Spleen (tissue), 7 donors: Measurements from ENCODE around the gene STAT1.

Experiments used
- POLR2AphosphoS5 ChIP-seq, 3 donors: sonication (generic); formaldehyde crosslinking; IDR thresholded peaks; one replicate each; pipeline ENCODE4 v1.5.1; 2017; ENCODE audit warnings: antibody characterized with exemption in 3 of 3
- TF ChIP-seq, protein P1 (sequence below), 11 experiments: fragments of 200-600 bp in 7 of 11; fragments of 450-650 bp in 4 of 11; sonication (generic) in 4 of 11; IDR thresholded peaks in 8 of 11; conservative IDR thresholded peaks in 3 of 11; 1 replicate in 7 of 11; 2 replicates in 4 of 11; pipeline versions ENCODE4 v1.4.0 to v1.8.0; 2016 to 2021; ENCODE audit warnings: antibody characterized with exemption in 11 of 11, inconsistent platforms in 4 of 11, mild to moderate bottlenecking in 1 of 11
- donor health status: DM: no; HTN: no; CAD: no; lungs with moderate emphysema.
- donor health status: DM: no; HTN: no; CAD: no.
- donor health status: DM: no; HTN: no; CAD: no.

DNA sequence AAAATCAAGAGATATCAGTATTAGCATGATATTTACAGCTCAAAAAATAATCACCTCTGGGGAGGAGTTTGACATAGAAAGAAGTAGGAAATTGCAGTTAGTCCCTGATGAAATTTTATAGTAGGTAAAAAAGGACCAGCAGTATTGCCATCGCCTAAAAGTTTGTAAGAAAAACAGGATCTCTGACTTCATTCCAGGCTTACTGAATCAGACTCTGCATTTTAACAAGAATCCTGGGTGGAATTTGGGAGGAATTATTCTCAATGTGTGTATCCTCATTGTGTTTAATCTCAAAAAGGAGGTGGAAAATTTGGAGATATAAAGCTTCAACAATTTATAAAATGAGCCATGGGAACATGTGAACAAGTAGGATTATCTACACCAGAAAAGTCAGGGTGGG, 31.2 kb upstream of the STAT1 start:
- TF ChIP-seq, protein P1, sequence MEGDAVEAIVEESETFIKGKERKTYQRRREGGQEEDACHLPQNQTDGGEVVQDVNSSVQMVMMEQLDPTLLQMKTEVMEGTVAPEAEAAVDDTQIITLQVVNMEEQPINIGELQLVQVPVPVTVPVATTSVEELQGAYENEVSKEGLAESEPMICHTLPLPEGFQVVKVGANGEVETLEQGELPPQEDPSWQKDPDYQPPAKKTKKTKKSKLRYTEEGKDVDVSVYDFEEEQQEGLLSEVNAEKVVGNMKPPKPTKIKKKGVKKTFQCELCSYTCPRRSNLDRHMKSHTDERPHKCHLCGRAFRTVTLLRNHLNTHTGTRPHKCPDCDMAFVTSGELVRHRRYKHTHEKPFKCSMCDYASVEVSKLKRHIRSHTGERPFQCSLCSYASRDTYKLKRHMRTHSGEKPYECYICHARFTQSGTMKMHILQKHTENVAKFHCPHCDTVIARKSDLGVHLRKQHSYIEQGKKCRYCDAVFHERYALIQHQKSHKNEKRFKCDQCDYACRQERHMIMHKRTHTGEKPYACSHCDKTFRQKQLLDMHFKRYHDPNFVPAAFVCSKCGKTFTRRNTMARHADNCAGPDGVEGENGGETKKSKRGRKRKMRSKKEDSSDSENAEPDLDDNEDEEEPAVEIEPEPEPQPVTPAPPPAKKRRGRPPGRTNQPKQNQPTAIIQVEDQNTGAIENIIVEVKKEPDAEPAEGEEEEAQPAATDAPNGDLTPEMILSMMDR (IDR thresholded peaks at IDR 0.05 in 8 of 11, conservative IDR thresholded peaks at IDR 0.05 in 3 of 11): no peak
- no peak for TF ChIP-seq POLR2AphosphoS5 (IDR thresholded peaks at IDR 0.05)
